Measurements from ENCODE around the gene IL25. TPM values are rescaled to one million over a fixed set of nuclear protein-coding genes. Genes with fewer than 3 reads are reported as not detected.

IL25 gene
- total and polyA plus RNA-seq, 10 of the 15 experiments (the other 5 are each of a cell fraction or from before 2014, with no cell fraction given): not detected

- TF ChIP-seq, protein P1, sequence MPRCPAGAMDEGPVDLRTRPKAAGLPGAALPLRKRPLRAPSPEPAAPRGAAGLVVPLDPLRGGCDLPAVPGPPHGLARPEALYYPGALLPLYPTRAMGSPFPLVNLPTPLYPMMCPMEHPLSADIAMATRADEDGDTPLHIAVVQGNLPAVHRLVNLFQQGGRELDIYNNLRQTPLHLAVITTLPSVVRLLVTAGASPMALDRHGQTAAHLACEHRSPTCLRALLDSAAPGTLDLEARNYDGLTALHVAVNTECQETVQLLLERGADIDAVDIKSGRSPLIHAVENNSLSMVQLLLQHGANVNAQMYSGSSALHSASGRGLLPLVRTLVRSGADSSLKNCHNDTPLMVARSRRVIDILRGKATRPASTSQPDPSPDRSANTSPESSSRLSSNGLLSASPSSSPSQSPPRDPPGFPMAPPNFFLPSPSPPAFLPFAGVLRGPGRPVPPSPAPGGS (IDR thresholded peaks at IDR 0.05; ENCODE audit: borderline replicate concordance, insufficient read depth, low read depth, low read length, poor library complexity, severe bottlenecking): no peak
Measured at GRCh38 chr14:23415821-23416778, 43.5 kb downstream of the IL25 start (continued).

DNA sequence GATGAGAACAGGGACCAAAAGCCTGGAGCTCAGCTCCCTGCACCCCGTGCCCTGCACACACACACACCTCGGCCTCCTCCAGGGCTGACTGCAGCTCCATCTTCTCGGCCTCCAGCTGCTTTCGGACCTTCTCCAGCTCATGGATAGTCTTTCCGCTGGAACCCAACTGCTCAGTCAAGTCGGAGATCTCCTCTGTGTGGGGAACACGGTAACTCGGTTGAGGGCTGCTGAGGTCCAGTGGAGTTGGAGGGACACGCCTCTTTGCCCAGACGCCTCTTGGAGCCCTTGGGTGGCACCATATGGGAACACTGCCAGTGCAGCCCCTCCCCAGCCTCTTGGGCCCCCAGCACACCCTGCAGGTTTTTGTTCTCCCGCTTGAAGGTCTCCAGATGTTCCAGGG, 44.2 kb downstream of the IL25 start:
- no peak overlapping the region for H2AFZ ChIP-seq (ENCODE audit: control insufficient read depth, low read depth, low read length)
- H3K27ac ChIP-seq (ENCODE audit: control insufficient read depth, insufficient read depth): no peak overlapping the region
- no peak for ATAC-seq
- no peaks in the 10 kb centered on the region for H3K9me3 ChIP-seq (replicated peaks; ENCODE audit: control insufficient read depth, insufficient read depth, low read length)
- FAIRE-seq: no peak
- DNase-seq (ENCODE audit: low read depth, low spot score): no peak
- no peak overlapping the region for H3K9ac ChIP-seq (ENCODE audit: control insufficient read depth, insufficient read depth, low read length)
- CTCF ChIA-PET: no interaction called here
- H3K27me3 ChIP-seq (replicated peaks in 1 of 2; ENCODE audit: control insufficient read depth in 2 of 2, insufficient read depth in 2 of 2, low read length in 1 of 2): no peaks in the 10 kb centered on the region; a peak in 2 of 4 replicates
- H3K4me1 ChIP-seq (ENCODE audit: control insufficient read depth, insufficient read depth, low read length): no peaks in the 10 kb centered on the region
- H3K4me2 ChIP-seq (ENCODE audit: control insufficient read depth, insufficient read depth): no peak overlapping the region
- POLR2A ChIA-PET: no interaction called here
- intact Hi-C loops (cut with micrococcal nuclease; ENCODE audit: unreplicated experiment) (no loop called here), in situ Hi-C loops (cut with MboI) (no loop called here)
- SMC1A ChIA-PET (ENCODE audit: uncharacterized antibody, unreplicated experiment): no interaction called here
- no peak overlapping the region for H3K4me3 ChIP-seq
- RAD21 ChIA-PET (ENCODE audit: unreplicated experiment): no interaction called here
- H3K79me2 ChIP-seq (ENCODE audit: control insufficient read depth, insufficient read depth, low read length): no peaks in the 10 kb centered on the region
- H4K20me1 ChIP-seq (ENCODE audit: control insufficient read depth, insufficient read depth): no peaks in the 10 kb centered on the region
- WGBS (ENCODE audit: insufficient coverage, insufficient replicate concordance, low lambda C conversion rate, missing lambda C conversion rate): 13% methylated on average over 11 of the region's 11 CpGs
- no TSS peak for BruUV-seq (replicated peaks)
- no peaks in the 10 kb centered on the region for H3K36me3 ChIP-seq (ENCODE audit: control insufficient read depth in 2 of 2, insufficient read depth in 2 of 2, low read length in 1 of 2)
- no peak for TF ChIP-seq ZBTB33 (IDR thresholded peaks at IDR 0.05)
- no peak for TF ChIP-seq NR2C2 (IDR thresholded peaks at IDR 0.05; ENCODE audit: borderline replicate concordance, control insufficient read depth, insufficient read length, low read depth)
- no peak for TF ChIP-seq STAT3 (IDR thresholded peaks at IDR 0.05; ENCODE audit: low read depth, low read length)
- TF ChIP-seq ZBTB40 (IDR thresholded peaks at IDR 0.05; ENCODE audit: borderline replicate concordance): no peak
- TF ChIP-seq MEF2A (IDR thresholded peaks at IDR 0.05; ENCODE audit: insufficient read depth, low read depth, low read length): no peak
- TF ChIP-seq JUND (IDR thresholded peaks at IDR 0.05; ENCODE audit: low read depth, low read length): no peak
- TF ChIP-seq CBX3 (IDR thresholded peaks at IDR 0.05; ENCODE audit: borderline replicate concordance, low read depth): no peak
- TF ChIP-seq IRF5 (IDR thresholded peaks at IDR 0.05; ENCODE audit: borderline replicate concordance): no peak
- no peak for TF ChIP-seq YY1 (IDR thresholded peaks at IDR 0.05; ENCODE audit: low read depth, low read length)

Measured in GM12878 (cell line).